NCI-H2227 (cell line): ENCODE data around the gene CDC73.
"Not testable (repeated sequence)": the region's sequence is repeated elsewhere in the genome, so short reads cannot be mapped to it uniquely, and the experiment has no call there.

Source experiments
- DNase-seq: peaks from one replicate; lab custom pipeline; 2025; ENCODE audit not compliant: unreplicated experiment; lab: John Stamatoyannopoulos, UW

The CDC73 gene

GRCh38 chr1:193222056-193222615 lies 100.3 kb downstream of the CDC73 start:
- DNase-seq = no peak

DNA sequence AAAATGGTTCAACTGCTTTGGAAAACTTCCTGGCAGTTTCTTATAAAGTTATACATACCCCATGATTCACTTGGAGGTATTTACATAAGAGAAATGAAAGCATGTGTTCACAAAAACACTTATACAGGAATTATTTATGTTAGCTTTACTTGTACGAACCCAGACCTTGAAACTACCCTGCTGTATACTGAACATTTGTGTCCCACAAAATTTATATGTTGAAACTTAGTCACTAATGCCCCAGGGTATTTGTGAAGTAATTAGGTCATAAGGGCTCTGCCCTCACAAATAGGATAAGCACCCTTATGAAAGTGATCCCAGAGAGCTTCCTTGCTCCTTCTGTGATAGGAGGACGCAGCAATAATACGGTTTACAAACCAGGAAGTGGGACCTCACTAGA lies 107.3 kb downstream of the CDC73 start:
- DNase-seq = no peak

DNA sequence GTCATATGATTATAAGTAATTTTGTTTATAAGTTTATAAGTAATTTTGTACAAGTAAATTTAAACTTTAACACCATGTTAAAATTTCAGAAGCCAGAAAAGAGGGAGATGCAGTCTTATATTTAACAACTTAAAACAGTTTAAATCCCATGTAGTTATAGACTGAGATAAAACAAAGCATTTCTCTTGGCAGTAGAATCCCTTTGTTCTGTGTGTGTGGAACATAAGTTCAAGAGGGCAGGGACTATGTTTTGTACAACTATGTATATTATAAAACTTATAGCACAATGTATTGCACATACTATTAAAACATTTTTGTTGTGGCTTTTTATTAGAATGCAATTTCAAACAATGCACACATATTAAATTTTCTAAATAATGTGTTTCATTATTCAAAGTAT lies 109.3 kb downstream of the CDC73 start:
- DNase-seq = not testable (repeated sequence)

- no peak for DNase-seq
Observed at GRCh38 chr1:193234530-193234929, 112.7 kb downstream of the CDC73 start.

DNA sequence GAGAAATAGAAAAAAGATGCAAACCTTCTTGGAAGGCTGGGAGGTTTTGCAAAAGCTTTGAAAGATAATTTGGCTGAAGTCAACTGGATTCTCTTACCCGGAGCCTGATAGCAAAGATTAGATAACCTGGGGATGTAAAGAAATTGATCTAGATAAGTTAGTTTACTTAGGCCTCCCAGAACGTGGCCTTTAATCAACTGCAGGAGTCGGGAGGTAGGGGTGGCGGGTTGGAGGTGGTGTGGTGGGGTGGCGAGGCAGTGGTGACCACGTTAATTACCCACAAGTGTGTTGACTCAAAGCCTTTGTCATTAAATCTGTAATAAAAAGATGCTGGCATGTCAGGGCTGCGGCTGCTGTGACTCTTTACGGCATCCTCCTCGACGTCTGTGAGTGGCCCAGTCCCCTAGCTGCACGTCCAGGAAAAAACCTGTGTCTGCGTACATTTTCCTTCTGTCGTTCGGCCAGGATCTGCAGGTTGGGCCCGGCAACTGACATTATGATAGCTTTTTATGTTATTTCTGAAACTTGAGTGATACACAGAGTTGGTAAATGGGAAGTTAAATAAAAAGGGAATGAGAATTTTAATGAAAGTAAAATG lies 115.6 kb downstream of the CDC73 start:
- no peak for DNase-seq

DNA sequence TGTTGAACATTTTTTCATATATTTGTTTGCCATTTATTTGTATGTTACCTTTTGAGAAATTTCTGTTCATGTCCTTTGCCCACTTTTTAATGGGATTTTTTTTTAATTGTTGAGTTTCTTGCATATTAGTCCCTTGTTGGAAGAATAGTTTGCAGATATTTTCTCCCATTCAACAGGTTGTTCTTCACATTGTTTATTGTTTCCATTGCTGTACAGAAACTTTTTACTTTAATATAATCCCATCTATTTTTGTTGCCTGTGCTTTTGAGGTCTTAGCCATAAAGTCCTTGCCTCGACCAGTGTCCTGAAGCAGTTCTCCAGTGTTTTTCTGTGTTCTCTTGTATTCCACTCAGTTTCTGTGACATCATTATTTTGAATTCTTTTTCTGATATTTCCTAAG lies 118.8 kb downstream of the CDC73 start:
- DNase-seq = no peak

DNA sequence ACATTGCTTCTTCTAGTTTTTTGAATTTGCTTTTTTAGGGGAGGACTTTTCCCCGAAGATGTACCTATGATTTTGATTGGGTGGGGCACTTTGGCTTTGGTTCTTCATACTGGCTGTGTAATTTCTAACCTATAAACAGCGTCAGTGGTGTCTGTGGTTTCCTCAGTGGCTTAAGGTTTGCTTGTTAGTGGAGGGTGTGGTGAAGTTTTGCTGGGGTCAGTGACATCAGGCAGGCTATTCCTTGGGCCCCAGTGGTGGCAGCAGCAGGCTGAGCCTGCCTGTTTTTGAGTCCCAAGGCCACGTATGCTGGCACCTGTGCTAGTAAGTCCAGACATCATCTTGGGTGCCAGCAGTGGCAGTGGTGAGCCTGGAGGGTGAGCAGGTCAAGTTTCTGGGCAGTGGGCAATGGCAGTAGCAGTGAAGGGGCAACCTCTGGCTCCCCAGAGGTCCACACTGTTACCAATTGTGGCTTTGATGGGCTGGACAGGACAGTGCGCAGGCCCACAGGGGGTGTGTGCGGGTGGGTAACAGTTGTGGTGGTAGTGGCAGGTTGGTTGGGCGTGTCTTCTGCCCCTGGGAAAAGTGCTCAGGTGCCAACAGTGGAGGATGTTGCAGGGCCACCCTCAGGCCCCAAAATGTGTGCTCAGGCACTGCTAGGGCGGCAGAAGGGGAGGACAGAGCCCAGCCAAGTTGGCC lies 119.4 kb downstream of the CDC73 start:
- DNase-seq = no peak

- DNase-seq = no peak
Observed at GRCh38 chr1:193242000-193242399, 120.2 kb downstream of the CDC73 start.

- DNase-seq = no peak
Observed at GRCh38 chr1:193249187-193249586, 127.4 kb downstream of the CDC73 start.

- DNase-seq = no peak
Observed at GRCh38 chr1:193251950-193252349, 130.1 kb downstream of the CDC73 start.

GRCh38 chr1:193256019-193256418 lies 134.2 kb downstream of the CDC73 start:
- no peak for DNase-seq

DNA sequence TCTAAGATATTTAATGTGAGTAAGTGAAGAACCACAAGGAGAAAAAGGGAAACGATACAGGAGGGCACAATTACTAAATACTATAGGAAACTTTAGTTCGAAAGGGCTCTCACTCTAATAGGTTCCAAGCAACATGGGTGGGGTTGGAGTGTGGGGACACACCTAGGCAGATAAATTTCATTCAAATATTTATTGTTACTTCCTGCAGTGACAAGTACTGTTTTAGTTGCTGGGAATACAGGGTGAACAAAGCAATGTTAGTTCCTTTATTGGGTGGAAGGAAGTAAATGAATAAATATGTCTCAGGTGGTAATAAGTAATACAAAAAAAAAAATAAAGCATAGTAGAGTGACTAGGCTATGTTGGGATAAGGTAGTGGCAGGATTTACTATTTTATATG lies 137.8 kb downstream of the CDC73 start:
- DNase-seq = no peak

DNA sequence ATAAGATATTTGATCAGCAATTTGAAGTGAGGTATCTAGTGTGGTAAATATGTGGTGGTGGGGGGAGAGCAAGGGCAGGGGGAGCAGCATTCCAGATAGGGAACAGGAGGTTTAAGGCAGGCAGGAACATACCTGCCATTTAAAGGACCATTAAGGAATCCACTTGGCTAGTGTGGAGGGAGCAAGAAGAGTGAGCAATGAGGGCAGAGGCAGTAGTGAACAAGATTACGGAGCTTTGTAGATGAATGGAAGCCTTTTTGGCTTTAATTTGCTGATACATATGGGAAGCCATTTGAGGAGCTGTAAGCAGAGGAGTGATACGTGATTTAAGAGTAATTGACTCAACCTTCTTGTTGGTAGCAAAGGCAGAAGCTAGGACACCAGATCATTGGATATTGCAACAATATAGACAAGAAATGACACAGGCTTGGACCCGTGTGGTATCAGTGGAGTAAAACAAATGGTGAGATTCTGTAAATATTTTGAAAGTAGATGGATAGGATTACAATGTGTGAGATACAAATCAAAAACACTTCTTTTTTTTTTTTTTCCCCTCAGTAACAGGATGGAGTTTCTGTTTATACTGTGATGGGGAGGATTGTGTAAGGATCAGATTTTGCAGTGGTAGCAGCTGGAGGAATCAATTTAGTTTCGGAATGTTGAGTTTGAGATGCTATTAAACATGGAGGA lies 138.4 kb downstream of the CDC73 start:
- no peak for DNase-seq

- DNase-seq = no peak
Observed at GRCh38 chr1:193260896-193261295, 139.1 kb downstream of the CDC73 start.

DNA sequence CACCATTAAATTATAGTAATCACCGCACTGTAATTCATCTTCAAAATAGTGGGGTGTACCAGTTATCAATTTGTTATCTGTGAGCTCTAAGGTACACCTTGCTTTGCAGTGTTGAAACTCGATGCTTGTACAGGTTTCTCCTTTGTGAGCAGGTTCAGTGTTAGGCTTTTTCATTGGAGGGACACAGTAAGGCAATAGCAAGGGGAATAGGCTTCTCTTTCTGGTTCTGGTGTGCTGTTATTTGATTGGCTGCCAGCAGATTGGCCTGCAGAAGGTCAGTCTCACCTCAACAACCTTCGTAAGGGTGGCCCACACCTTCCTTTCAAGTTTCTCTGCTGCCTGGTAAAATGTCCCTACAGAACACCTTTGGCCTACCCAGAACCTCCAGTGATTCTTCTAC lies 140.8 kb downstream of the CDC73 start:
- DNase-seq = no peak

DNA sequence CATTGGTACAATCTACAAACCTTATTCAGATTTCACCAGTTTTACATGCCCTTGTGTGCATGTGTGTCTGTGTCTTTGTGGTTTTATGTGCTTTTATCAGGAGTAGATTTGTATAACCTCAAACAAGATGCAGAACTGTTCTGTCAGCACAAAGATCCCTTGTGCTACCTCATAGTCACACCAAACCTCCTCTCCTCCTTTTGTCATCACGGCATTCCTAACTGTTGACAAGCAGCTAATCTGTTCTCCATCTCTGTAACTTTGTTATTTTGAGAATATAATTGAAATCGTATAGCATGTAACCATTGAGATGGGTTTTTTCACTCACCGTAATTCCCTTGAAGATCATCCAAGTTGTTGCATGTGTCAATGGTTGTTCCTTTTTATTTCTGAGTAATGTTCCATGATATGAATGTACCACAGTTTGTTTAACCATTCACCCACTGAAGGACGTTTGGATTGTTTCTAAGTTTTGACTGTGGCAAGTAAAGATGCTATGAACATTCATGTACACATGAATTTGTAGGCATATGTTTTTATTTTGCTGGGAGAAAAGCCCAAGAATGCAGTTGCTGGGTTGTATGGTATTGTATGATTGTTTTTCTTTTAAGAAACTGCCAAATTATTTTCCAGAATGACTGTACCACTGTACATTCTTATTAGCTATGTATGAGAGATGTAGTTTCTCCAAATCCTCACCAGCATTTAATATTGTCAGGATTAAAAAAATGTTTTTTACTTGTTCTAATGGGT lies 142.7 kb downstream of the CDC73 start:
- DNase-seq = no peak

- DNase-seq = no peak
Observed at GRCh38 chr1:193265716-193266115, 143.9 kb downstream of the CDC73 start.

DNA sequence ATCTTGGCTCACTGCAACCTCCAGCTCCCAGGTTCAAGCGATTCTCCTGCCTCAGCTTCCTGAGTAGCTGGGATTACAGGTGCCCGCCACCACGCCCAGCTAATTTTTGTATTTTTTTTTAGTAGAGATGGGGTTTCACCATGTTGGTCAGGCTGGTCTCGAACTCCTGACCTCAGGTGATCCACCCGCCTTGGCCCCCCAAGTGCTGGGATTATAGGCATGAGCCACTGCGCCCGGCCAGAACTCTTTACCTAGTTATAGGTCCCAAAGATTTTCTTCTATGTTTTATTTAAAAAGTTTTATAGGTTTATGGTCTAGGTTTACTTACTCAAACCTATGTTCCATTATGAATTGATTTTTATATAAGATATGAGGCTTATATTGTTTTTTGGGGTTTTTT lies 145.0 kb downstream of the CDC73 start:
- DNase-seq = not testable (repeated sequence)

DNA sequence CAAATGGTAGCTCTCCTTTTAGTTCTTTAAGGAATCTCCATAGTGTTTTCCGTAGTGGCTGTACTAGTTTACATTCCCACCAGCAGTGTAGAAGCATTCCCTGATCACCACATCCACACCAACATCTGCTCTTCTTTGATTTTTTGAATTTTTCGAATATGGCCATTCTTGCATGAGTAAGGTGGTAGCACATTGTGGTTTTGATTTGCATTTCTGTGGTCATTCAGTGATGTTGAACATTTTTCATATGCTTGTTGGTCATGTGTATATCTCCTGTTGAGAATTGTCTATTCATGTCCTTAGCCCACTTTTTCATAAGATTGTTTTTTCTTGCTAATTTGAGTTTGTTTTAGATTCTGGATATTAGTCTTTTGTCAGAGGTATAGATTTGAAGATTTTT lies 149.2 kb downstream of the CDC73 start:
- no peak for DNase-seq

GRCh38 chr1:193275773-193276172 lies 153.9 kb downstream of the CDC73 start:
- no peak for DNase-seq

- DNase-seq = no peak
Observed at GRCh38 chr1:193278968-193279367, 157.1 kb downstream of the CDC73 start.
